Gastrocnemius medialis (tissue), 4 donors: ENCODE results near the gene ARHGEF39. TPM values are rescaled to one million over a fixed set of nuclear protein-coding genes. Genes with fewer than 3 reads are reported as not detected.
A peak's percentile ranks its signal among the peaks of the same experiment; 100 is the strongest.

Source experiments
- ATAC-seq, 2 donors: fragments of 150-250 bp; one replicate each; pipeline ENCODE4 v1.9.1; 2016
- DNase-seq, 2 donors: peaks; one replicate each; pipeline ENCODE4 v3.0.0-alpha.2; 2019
- H3K27ac ChIP-seq, 4 donors: fragments of 200-600 bp; sonication (generic); 1 replicate in 1 of 4; 2 replicates in 3 of 4; pipeline ENCODE4 v1.5.1; 2016 to 2018; ENCODE audit warnings: mild to moderate bottlenecking in 2 of 4, moderate library complexity in 1 of 4
- H3K27me3 ChIP-seq, 3 donors: fragments of 200-600 bp; sonication (generic) in 2 of 3; 1 replicate in 1 of 3; 2 replicates in 2 of 3; pipeline versions ENCODE4 v1.5.1 to v1.6.0; 2016 to 2019; ENCODE audit warnings: mild to moderate bottlenecking in 1 of 3, moderate library complexity in 1 of 3
- H3K36me3 ChIP-seq, 2 donors: fragments of 200-600 bp; sonication (generic) in 1 of 2; one replicate each; pipeline ENCODE4 v1.5.1; 2017 to 2018
- H3K4me1 ChIP-seq, 2 donors: fragments of 200-600 bp; sonication (generic) in 1 of 2; one replicate each; pipeline ENCODE4 v1.5.1; 2016 to 2017; ENCODE audit warnings: mild to moderate bottlenecking in 2 of 2
- H3K4me3 ChIP-seq, 4 donors: fragments of 200-600 bp; sonication (generic) in 3 of 4; 1 replicate in 1 of 4; 2 replicates in 3 of 4; pipeline ENCODE4 v1.5.1; 2016 to 2019; ENCODE audit warnings: mild to moderate bottlenecking in 2 of 4
- H3K9me3 ChIP-seq, 3 donors: fragments of 200-600 bp; sonication (generic) in 2 of 3; 1 replicate in 1 of 3; 2 replicates in 2 of 3; pipeline ENCODE4 v1.5.1; 2016 to 2019
- CTCF ChIP-seq, 5 experiments: fragments of 450-650 bp in 3 of 5; fragments of 200-600 bp in 2 of 5; sonication (generic) in 2 of 5; IDR thresholded peaks in 4 of 5; conservative IDR thresholded peaks in 1 of 5; 1 replicate in 4 of 5; 2 replicates in 1 of 5; pipeline ENCODE4 v1.5.1; 2016 to 2019; ENCODE audit warnings: antibody characterized with exemption in 5 of 5, mild to moderate bottlenecking in 3 of 5, moderate library complexity in 3 of 5
- POLR2A ChIP-seq, 2 donors: fragments of 450-650 bp; IDR thresholded peaks; one replicate each; pipeline ENCODE4 v1.6.1; 2017; ENCODE audit warnings: antibody characterized with exemption in 2 of 2, mild to moderate bottlenecking in 2 of 2, moderate library complexity in 2 of 2
- in situ Hi-C, 4 donors: fragments of 200-750 bp; cut with MboI; loops; one replicate each; pipeline versions ENCODE4 v1.15.0 to v1.8.0; 2017; ENCODE audit warnings: low sequenced_read_pairs in 4 of 4
- intact Hi-C: fragments of 100-400 bp; cut with DNase I; formaldehyde crosslinking; loops from one replicate; pipeline ENCODE4 v1.15.1; 2023; ENCODE audit warnings: low total_unique reads
- total RNA-seq, 4 donors: library from RNA; depleted of rRNA; stranded (reverse); fragments of >200 nt; gene quantifications; one replicate each; pipeline versions ENCODE4 v1.1.0 to v1.2.3, GENCODE V29; 2016

Gene ARHGEF39
- total RNA-seq, 4 donors from 2014 or later: 0.07 to 0.10 TPM; not detected in 2

- Histone ChIP-seq H3K4me1 (peaks cover 28 to 29% of the 10 kb centered on the region in 2 donors), H3K36me3 (peaks cover 0 to 12% of the 10 kb centered on the region in 2 donors), H3K27me3 (no peaks in the 10 kb centered on the region), H3K4me3 (peak within 1 kb of the TSS; percentile 79 to 85 (median 82)), H3K27ac (peak within 1 kb of the TSS; percentile 92 to 97 (median 96)), H3K9me3 (no peaks in the 10 kb centered on the region)
- TF ChIP-seq POLR2A (IDR thresholded peaks at IDR 0.05) (peak; percentile 56 to 61), CTCF (IDR thresholded peaks at IDR 0.05 in 4 of 5, conservative IDR thresholded peaks at IDR 0.05 in 1 of 5) (peak; percentile 44 to 56 (median 52))
- in situ Hi-C loops: loop anchor here in 1 of 4 donors (25.0 kb wide), 1 partner anchor 95 kb away; a partner anchor contains a TSS
- intact Hi-C loops: loop anchor here (1.0 to 10.0 kb wide), 7 partner anchors 11 to 663 kb away; partner anchors contain the start of genes CREB3, SPAG8, TESK1 and TLN1
- ATAC-seq: peak; percentile 91 to 96
- DNase-seq: peak; percentile 97 to 98
These were observed 7.4 kb downstream of the ARHGEF39 start, which contains the start of gene RMRP for GRCh38 chr9:35657546-35658136. RMRP (minus strand) TSS chr9:35658019.

GRCh38 chr9:35656831-35657545 lies 8.0 kb downstream of the ARHGEF39 start:
- DNase-seq (no peak), ATAC-seq (peak; percentile 6 to 10)
- Histone ChIP-seq H3K9me3 (no peaks in the 10 kb centered on the region), H3K27ac (peak overlapping the region; percentile 92 to 97 (median 96)), H3K4me1 (peaks cover 28 to 29% of the 10 kb centered on the region in 2 donors), H3K4me3 (peak overlapping the region; percentile 59 to 84 (median 80)), H3K27me3 (no peaks in the 10 kb centered on the region), H3K36me3 (peaks cover 0 to 12% of the 10 kb centered on the region in 2 donors)
- in situ Hi-C loops: loop anchor here in 1 of 4 donors (25.0 kb wide), 1 partner anchor 95 kb away; a partner anchor contains a TSS
- intact Hi-C loops: loop anchor here (1.0 to 10.0 kb wide), 4 partner anchors 11 to 662 kb away; partner anchors contain the start of genes SPAG8 and TESK1
- no peak for TF ChIP-seq POLR2A (IDR thresholded peaks at IDR 0.05)
- TF ChIP-seq CTCF (IDR thresholded peaks at IDR 0.05 in 4 of 5, conservative IDR thresholded peaks at IDR 0.05 in 1 of 5): no peak

GRCh38 chr9:35656348-35656747 lies 8.6 kb downstream of the ARHGEF39 start:
- DNase-seq (no peak), ATAC-seq (no peak)
- no peak overlapping the region for H3K4me3 ChIP-seq
- no peaks in the 10 kb centered on the region for H3K27me3 ChIP-seq
- intact Hi-C loops: loop anchor here (2.0 to 10.0 kb wide), 3 partner anchors 52 to 662 kb away; partner anchors contain the start of genes SPAG8 and TESK1
- H3K9me3 ChIP-seq: no peaks in the 10 kb centered on the region
- H3K27ac ChIP-seq: peak overlapping the region; percentile 92 to 97 (median 96)
- peaks cover 24 to 29% of the 10 kb centered on the region in 2 donors for H3K4me1 ChIP-seq
- in situ Hi-C loops: loop anchor here in 1 of 4 donors (25.0 kb wide), 1 partner anchor 94 kb away; a partner anchor contains a TSS
- no peak for TF ChIP-seq POLR2A (IDR thresholded peaks at IDR 0.05)
- H3K36me3 ChIP-seq: peaks cover 0 to 12% of the 10 kb centered on the region in 2 donors

GRCh38 chr9:35653611-35654010 lies 11.4 kb downstream of the ARHGEF39 start:
- intact Hi-C loops (loop anchor here (10.0 kb wide), 1 partner anchor 659 kb away; no protein-coding TSS in a partner anchor), in situ Hi-C loops (loop anchor here in 1 of 4 donors (25.0 kb wide), 1 partner anchor 91 kb away; a partner anchor contains a TSS)
- TF ChIP-seq POLR2A (IDR thresholded peaks at IDR 0.05): no peak
- TF ChIP-seq CTCF (IDR thresholded peaks at IDR 0.05 in 4 of 5, conservative IDR thresholded peaks at IDR 0.05 in 1 of 5): no peak
- DNase-seq (no peak), ATAC-seq (no peak)
- Histone ChIP-seq H3K27me3 (no peaks in the 10 kb centered on the region), H3K27ac (no peak overlapping the region), H3K36me3 (no peaks in the 10 kb centered on the region), H3K4me3 (no peak overlapping the region), H3K9me3 (no peaks in the 10 kb centered on the region), H3K4me1 (peaks cover 0 to 6% of the 10 kb centered on the region in 2 donors)
